22Rv1 (cell line): Measurements from ENCODE around the gene NBEA.

ENCODE experiments used
- ZFX ChIP-seq: fragments of 450-650 bp; IDR thresholded peaks from 2 replicates; pipeline ENCODE4 v1.6.1; 2017; ENCODE audit warnings: antibody characterized with exemption, borderline replicate concordance
- TF ChIP-seq, protein P1 (sequence below): fragments of 450-650 bp; IDR thresholded peaks from 2 replicates; pipeline ENCODE4 v1.5.1; 2017; ENCODE audit warnings: mild to moderate bottlenecking

DNA sequence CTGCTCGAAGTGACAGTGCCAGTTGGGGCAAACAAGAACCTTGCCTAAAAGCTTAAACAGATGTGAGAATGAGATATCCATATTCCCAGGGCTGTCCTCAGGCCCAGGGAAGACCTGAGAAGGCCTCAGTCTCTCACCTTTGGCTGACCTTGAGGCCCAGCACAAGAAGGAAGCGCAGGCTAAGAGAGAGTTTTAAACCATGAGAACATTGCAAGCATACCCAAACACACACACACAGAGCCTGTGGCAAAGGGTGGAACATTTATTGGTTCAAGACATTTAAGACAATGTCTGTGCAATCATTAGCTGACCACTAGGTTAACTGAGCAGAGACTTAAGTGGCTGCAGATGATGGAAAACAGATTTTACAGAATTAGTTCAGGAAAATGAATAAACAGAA is 248.2 kb downstream of the NBEA start:
- TF ChIP-seq, protein P1, sequence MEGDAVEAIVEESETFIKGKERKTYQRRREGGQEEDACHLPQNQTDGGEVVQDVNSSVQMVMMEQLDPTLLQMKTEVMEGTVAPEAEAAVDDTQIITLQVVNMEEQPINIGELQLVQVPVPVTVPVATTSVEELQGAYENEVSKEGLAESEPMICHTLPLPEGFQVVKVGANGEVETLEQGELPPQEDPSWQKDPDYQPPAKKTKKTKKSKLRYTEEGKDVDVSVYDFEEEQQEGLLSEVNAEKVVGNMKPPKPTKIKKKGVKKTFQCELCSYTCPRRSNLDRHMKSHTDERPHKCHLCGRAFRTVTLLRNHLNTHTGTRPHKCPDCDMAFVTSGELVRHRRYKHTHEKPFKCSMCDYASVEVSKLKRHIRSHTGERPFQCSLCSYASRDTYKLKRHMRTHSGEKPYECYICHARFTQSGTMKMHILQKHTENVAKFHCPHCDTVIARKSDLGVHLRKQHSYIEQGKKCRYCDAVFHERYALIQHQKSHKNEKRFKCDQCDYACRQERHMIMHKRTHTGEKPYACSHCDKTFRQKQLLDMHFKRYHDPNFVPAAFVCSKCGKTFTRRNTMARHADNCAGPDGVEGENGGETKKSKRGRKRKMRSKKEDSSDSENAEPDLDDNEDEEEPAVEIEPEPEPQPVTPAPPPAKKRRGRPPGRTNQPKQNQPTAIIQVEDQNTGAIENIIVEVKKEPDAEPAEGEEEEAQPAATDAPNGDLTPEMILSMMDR, result no peak
- no peak for TF ChIP-seq ZFX
